ENCODE data around the gene TRMT13. TPM values are rescaled to one million over a fixed set of nuclear protein-coding genes. Genes with fewer than 3 reads are reported as not detected.

The TRMT13 gene, protein sequence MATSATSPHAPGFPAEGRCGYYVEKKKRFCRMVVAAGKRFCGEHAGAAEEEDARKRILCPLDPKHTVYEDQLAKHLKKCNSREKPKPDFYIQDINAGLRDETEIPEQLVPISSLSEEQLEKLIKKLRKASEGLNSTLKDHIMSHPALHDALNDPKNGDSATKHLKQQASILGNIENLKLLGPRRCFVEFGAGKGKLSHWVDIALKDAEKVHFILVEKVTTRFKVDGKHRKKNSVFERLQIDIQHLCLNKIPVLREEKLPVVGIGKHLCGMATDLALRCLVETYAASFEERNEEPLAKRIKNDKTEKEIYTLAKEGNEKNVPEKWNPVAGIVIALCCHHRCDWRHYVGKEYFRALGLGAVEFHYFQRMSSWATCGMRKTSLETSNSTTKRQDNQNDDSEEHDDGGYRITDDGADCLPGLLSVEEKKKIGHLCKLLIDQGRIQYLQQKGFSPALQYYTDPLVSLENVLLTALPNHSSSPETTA
- total RNA-seq: 9.4 and 12.5 TPM in 2 replicates

DNA sequence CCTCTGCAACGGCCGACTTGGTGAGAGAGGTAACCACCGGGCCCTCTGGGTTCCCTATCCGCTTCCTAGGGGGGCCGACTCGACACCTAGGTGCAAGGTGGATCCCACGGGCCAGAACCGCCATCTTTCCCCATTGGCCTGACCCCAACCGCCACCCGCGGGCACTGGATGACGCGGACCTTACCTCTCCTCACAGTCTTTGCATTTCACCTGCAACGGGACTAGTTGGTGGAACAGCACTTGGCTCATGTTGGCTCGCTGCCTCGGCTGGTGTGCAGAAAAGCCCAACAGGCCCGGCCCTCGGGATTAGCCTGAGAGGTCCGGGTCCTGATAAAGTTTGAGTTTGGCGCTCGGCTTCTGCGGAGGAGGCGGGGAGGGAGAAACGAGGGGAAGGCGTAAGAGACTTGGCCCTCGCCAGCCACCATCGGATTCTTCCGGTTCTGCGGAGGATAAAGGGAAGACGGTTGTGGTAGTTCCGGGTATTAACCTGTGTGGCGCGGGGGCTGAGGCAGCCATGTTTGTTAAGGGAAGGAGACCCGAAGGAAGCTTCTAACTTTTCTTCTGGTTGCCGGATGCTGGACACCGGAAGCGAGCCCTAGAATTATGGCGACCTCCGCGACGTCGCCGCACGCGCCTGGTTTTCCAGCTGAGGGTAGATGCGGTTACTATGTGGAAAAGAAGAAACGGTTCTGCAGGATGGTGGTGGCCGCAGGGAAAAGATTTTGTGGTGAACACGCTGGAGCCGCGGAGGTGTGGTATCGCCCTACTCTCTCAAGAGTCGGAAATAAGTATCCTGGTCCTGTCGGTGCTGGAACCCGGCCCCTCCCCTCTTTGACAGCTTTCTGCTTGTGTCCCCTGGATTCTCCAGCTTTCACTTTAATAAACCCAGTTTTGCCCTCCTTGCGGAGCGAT, at the start of gene TRMT13, which contains the start of gene SASS6:
Gene TRMT13, plus strand, starts transcription at position 598 of the 912 bp plus-strand sequence. Its CDS starts 6 bp downstream, at position 604.
Gene SASS6, minus strand, starts transcription at position 365 of the 912 bp plus-strand sequence. Its CDS starts 116 bp downstream, at position 249.

DNA sequence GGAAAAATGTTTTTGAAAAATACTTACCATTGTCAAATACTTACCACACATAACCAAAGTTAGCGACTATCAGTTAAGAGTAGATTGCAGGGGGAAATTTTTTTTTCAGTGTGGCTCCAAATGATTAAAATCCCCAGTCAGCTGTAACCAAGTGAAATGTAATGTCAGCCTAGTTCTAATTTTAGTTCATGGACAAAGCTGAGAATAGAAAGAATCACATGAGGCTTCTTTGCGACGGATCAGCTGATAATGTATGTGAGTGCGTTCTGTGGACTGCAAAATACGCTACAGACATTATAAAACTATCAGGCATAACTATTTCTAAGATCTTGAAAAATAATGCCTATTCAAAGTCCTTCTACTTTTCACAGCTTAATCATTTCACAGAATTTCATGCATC, 45.1 kb downstream of the TRMT13 start, which contains the start of gene LRRC39:
Gene LRRC39, minus strand, starts transcription at position 166 of the 400 bp plus-strand sequence. CDS start 9,740 bp downstream, outside the sequence.

Other genes starting within 250 kb of the TRMT13 start
- gene SLC35A3, start 163.2 kb upstream of the TRMT13 start, total RNA-seq: 16.5 and 23.2 TPM in 2 replicates
- gene SASS6, start 233 bp upstream of the TRMT13 start, total RNA-seq: 2.3 and 3.0 TPM in 2 replicates
- 0.09 TPM in 2 replicates for gene LRRC39, start 45.1 kb downstream of the TRMT13 start, total RNA-seq
- 4.1 and 6.6 TPM in 2 replicates for gene DBT, start 116.7 kb downstream of the TRMT13 start, total RNA-seq
- 38.0 and 43.2 TPM in 2 replicates for gene RTCA, start 133.1 kb downstream of the TRMT13 start, total RNA-seq
- 6.5 and 10.6 TPM in 2 replicates for gene CDC14A, start 219.3 kb downstream of the TRMT13 start, total RNA-seq